Thyroid gland (tissue), 4 donors: Measurements from ENCODE around the gene PMF1. TPM values are rescaled to one million over a fixed set of nuclear protein-coding genes. Genes with fewer than 3 reads are reported as not detected.
"Not testable (repeated sequence)": the region's sequence is repeated elsewhere in the genome, so short reads cannot be mapped to it uniquely, and the experiment has no call there.

Source experiments
- DNase-seq, 2 donors: peaks; one replicate each; pipeline ENCODE4 v3.0.0-alpha.2; 2019
- H3K27ac ChIP-seq, 3 donors: fragments of 200-600 bp; sonication (generic); 1 replicate in 2 of 3; 2 replicates in 1 of 3; pipeline ENCODE4 v1.5.1; 2016 to 2019; ENCODE audit warnings: mild to moderate bottlenecking in 1 of 3, moderate library complexity in 1 of 3
- H3K27me3 ChIP-seq: fragments of 200-600 bp; sonication (generic); one replicate; pipeline ENCODE4 v1.5.1; 2019
- H3K36me3 ChIP-seq, 2 donors: fragments of 200-600 bp; sonication (generic); one replicate each; pipeline ENCODE4 v1.5.1; 2016 to 2019
- H3K4me1 ChIP-seq, 2 donors: fragments of 200-600 bp; sonication (generic); one replicate each; pipeline ENCODE4 v1.5.1; 2017 to 2019
- H3K4me3 ChIP-seq, 3 donors: fragments of 200-600 bp; sonication (generic); replicated peaks in 1 of 3; 1 replicate in 2 of 3; 2 replicates in 1 of 3; pipeline ENCODE4 v1.5.1; 2016; ENCODE audit warnings: mild to moderate bottlenecking in 1 of 3
- H3K9me3 ChIP-seq: fragments of 200-600 bp; sonication (generic); one replicate; pipeline ENCODE4 v1.5.1; 2017
- CTCF ChIP-seq, 6 experiments: fragments of 200-600 bp in 3 of 6; fragments of 450-650 bp in 3 of 6; sonication (generic) in 3 of 6; IDR thresholded peaks; one replicate each; pipeline ENCODE4 v1.5.1; 2016 to 2019; ENCODE audit warnings: antibody characterized with exemption in 6 of 6, mild to moderate bottlenecking in 2 of 6, inconsistent platforms in 1 of 6, moderate library complexity in 1 of 6
- POLR2A ChIP-seq, 2 donors: fragments of 450-650 bp; IDR thresholded peaks; one replicate each; pipeline ENCODE4 v1.6.1; 2017; ENCODE audit warnings: antibody characterized with exemption in 2 of 2, mild to moderate bottlenecking in 2 of 2, moderate library complexity in 1 of 2
- WGBS, 2 donors: methylation state at CpG; one replicate each; pipeline ENCODE4 v1.1.5; 2017; 5-methylcytosine and 5-hydroxymethylcytosine counted together
- intact Hi-C: fragments of 100-400 bp; cut with DNase I; formaldehyde crosslinking; loops from one replicate; pipeline ENCODE4 v1.15.1; 2023
- total RNA-seq, 4 donors: library from RNA; depleted of rRNA; stranded (reverse); fragments of >200 nt; gene quantifications; one replicate each; pipeline ENCODE4 v1.2.3, GENCODE V29; 2016

Gene PMF1
- total RNA-seq, 4 donors from 2014 or later = 73.6 to 121 (median 107) TPM

GRCh38 chr1:156172696-156173470, 39.9 kb upstream of the PMF1 start:
- Histone ChIP-seq H3K9me3 (no peaks in the 10 kb centered on the region), H3K27ac (no peak overlapping the region), H3K4me3 (no peak overlapping the region), H3K4me1 (no peaks in the 10 kb centered on the region), H3K27me3 (no peaks in the 10 kb centered on the region), H3K36me3 (peaks cover 5 to 14% of the 10 kb centered on the region in 2 donors)
- TF ChIP-seq CTCF (IDR thresholded peaks at IDR 0.05) = no peak
- TF ChIP-seq POLR2A (IDR thresholded peaks at IDR 0.05) = no peak
- intact Hi-C loops = no loop called here
- 87 to 90% methylated on average over 9 of the region's 9 CpGs for WGBS, 2 donors
- no peak for DNase-seq

- Histone ChIP-seq H3K9me3 (no peaks in the 10 kb centered on the region), H3K27ac (no peak overlapping the region), H3K4me1 (peaks cover 0 to 4% of the 10 kb centered on the region in 2 donors), H3K4me3 (no peak overlapping the region), H3K27me3 (no peaks in the 10 kb centered on the region), H3K36me3 (peaks cover 5 to 14% of the 10 kb centered on the region in 2 donors)
- WGBS, 2 donors = 87 to 90% methylated on average over 2 to 8 of the region's 12 CpGs
- DNase-seq = no peak
- intact Hi-C loops = no loop called here
- TF ChIP-seq POLR2A (IDR thresholded peaks at IDR 0.05) (no peak), CTCF (IDR thresholded peaks at IDR 0.05) (no peak)
These were observed 36.1 kb upstream of the PMF1 start for GRCh38 chr1:156176610-156177210.

- Histone ChIP-seq H3K27ac (no peak overlapping the region), H3K27me3 (no peaks in the 10 kb centered on the region), H3K4me1 (peaks cover 0 to 4% of the 10 kb centered on the region in 2 donors), H3K36me3 (peaks cover 5 to 14% of the 10 kb centered on the region in 2 donors), H3K9me3 (no peaks in the 10 kb centered on the region), H3K4me3 (no peak overlapping the region)
- WGBS, 2 donors = 92 to 93% methylated on average over 7 of the region's 7 CpGs
- intact Hi-C loops = no loop called here
- TF ChIP-seq CTCF (IDR thresholded peaks at IDR 0.05) (no peak), POLR2A (IDR thresholded peaks at IDR 0.05) (no peak)
- DNase-seq = no peak
These were observed 34.7 kb upstream of the PMF1 start for GRCh38 chr1:156177919-156178654.

- no peak for TF ChIP-seq CTCF (IDR thresholded peaks at IDR 0.05)
- no peak for TF ChIP-seq POLR2A (IDR thresholded peaks at IDR 0.05)
- Histone ChIP-seq H3K27me3 (no peaks in the 10 kb centered on the region), H3K4me3 (no peak overlapping the region), H3K9me3 (no peaks in the 10 kb centered on the region), H3K36me3 (peaks cover 5 to 8% of the 10 kb centered on the region in 2 donors), H3K27ac (no peak overlapping the region), H3K4me1 (peaks cover 0 to 4% of the 10 kb centered on the region in 2 donors)
- WGBS, 2 donors = 94 to 96% methylated on average over 3 of the region's 3 CpGs
- intact Hi-C loops = no loop called here
- no peak for DNase-seq
These were observed 32.3 kb upstream of the PMF1 start for GRCh38 chr1:156180471-156180870.

- H3K9me3 ChIP-seq, H3K4me3 ChIP-seq, H3K4me1 ChIP-seq, H3K27ac ChIP-seq, H3K36me3 ChIP-seq, H3K27me3 ChIP-seq, intact Hi-C loops: not testable (repeated sequence)
- WGBS, 2 donors = 24 to 33% methylated on average over 8 of the region's 8 CpGs
- peak; percentile 30 to 38 for DNase-seq
These were observed 31.3 kb upstream of the PMF1 start for GRCh38 chr1:156181391-156181924.

GRCh38 chr1:156182010-156182779, 30.6 kb upstream of the PMF1 start:
- intact Hi-C loops, H3K4me3 ChIP-seq, DNase-seq, H3K9me3 ChIP-seq, H3K27me3 ChIP-seq, H3K36me3 ChIP-seq, H3K27ac ChIP-seq, H3K4me1 ChIP-seq: not testable (repeated sequence)
- WGBS, 2 donors = 77 to 78% methylated on average over 12 of the region's 12 CpGs

GRCh38 chr1:156186347-156187177, 26.2 kb upstream of the PMF1 start:
- DNase-seq, H3K9me3 ChIP-seq, H3K36me3 ChIP-seq, H3K4me1 ChIP-seq, intact Hi-C loops, H3K27ac ChIP-seq, H3K27me3 ChIP-seq, H3K4me3 ChIP-seq: not testable (repeated sequence)
- 93 to 98% methylated on average over 2 of the region's 2 CpGs for WGBS, 2 donors
